Keratinocyte (primary cell): ENCODE results near the gene ST6GALNAC5.

Source experiments
- CTCF ChIP-seq, 3 experiments: IDR thresholded peaks in 1 of 3; conservative IDR thresholded peaks in 1 of 3; optimal IDR thresholded peaks in 1 of 3; 2 replicates in 2 of 3; 3 replicates in 1 of 3; pipeline versions ENCODE3 to v1.5.1; 2011; ENCODE audit warnings: low read length in 3 of 3, mild to moderate bottlenecking in 3 of 3, moderate library complexity in 2 of 3, control low read depth in 1 of 3, inconsistent platforms in 1 of 3; ENCODE audit not compliant: insufficient read depth in 2 of 3; ENCODE audit errors: extremely low read depth in 1 of 3
- EZH2 ChIP-seq: IDR thresholded peaks from one replicate; pipeline ENCODE4 v1.6.1; 2012; ENCODE audit warnings: inconsistent platforms, mild to moderate bottlenecking, low read length, moderate library complexity

DNA sequence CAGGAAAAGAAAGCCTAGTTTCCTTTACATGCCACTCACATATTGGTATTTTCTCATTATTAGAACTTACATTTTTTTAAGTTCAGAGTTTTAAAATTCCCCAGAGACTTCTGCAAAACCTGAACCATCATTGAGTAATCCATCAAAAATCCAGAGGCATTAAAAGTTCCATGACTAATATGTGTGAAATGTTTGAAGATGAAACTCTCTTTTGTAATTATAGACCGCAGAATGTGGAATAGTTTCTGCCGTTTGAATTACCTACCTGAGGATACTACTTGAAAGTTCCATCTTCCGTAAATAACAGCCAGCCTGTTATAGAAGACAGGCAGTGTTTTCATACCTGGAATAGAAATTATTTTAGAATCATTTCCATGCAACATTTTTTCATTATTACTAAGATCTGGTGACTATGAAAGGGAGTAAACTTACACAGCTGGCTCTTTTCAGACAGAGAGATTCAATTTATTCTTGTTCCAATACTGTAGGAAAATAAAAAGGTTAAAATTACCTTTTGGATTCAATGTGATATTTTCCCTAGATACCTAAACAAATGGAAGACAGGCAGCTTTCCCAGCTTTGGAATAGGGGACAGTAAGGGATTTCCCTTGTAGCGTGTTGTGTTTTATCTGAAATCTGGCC, 131.4 kb downstream of the ST6GALNAC5 start:
- TF ChIP-seq CTCF (optimal IDR thresholded peaks at IDR 0.05 in 1 of 3, IDR thresholded peaks at IDR 0.05 in 1 of 3, conservative IDR thresholded peaks at IDR 0.05 in 1 of 3; ENCODE audit: extremely low read depth in 1 of 3, insufficient read depth in 2 of 3, low read length in 3 of 3) (no peak), EZH2 (no peak)
